ENCODE measurements around the gene PAX8. TPM values are rescaled to one million over a fixed set of nuclear protein-coding genes. Genes with fewer than 3 reads are reported as not detected.

The PAX8 gene
- total and polyA plus RNA-seq, 10 of the 15 experiments (the other 5 are each of a cell fraction or from before 2014, with no cell fraction given) = 0.16 to 2.5 (median 0.97) TPM

DNA sequence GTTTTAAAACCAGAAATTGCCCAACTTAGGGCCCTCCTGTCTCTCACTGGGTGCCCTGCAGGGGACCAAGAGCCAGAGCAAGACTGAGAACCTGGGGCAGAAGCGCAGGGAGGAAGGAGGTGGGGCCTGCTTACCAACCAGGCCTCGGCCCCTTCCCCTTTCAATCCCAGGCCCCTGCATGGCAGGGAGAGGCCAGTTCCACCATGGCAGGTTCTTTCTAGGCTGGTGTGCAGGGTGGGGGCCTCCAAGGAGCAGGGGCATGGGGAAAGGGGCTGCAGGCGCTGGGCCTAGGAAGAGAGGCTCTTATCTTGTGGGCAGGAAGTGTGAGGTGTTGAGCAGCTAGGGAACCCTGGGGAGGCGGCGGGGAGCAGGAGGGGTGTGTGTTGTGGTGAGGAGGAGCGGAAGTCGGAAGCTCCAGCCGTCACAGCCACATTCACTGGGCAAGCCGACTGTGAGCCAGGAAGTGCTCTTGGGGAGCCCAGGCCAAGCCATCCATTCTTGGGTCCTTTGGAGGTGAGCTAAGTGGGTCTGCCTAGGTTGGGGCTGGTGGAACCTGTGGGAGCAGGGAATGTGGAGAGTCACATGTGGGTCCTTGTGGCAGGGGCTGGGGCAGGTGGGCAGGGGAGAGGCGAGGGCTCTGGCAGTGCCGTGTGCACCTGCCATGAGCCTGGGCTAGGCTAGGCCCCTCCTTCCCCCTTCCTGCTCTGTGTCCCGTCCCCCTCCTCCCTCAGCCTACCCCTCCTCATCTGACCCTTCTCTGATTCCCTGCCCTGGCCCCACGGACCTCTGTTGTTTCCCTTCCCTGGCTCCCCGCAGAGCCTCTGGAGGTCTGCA lies 105.0 kb downstream of the PAX8 start, which contains the start of gene PSD4 (continued):
- peak; percentile 83 for TF ChIP-seq IKZF1 (conservative IDR thresholded peaks at IDR 0.05)
- TF ChIP-seq POU2F2 (IDR thresholded peaks at IDR 0.05; ENCODE audit: borderline replicate concordance, low read depth, low read length) = peak; percentile 85; the same call in 2 of the 3 replicates
- TF ChIP-seq MXI1 (IDR thresholded peaks at IDR 0.05; ENCODE audit: low read depth, low read length) = peak; percentile 75
- peak; percentile 53; the same call in 1 of the 2 replicates for TF ChIP-seq ELK1 (IDR thresholded peaks at IDR 0.05; ENCODE audit: low read depth, low read length)
- TF ChIP-seq BMI1 (IDR thresholded peaks at IDR 0.05; ENCODE audit: borderline replicate concordance) = no peak
- TF ChIP-seq ETV6 (conservative IDR thresholded peaks at IDR 0.05 in 1 of 2, IDR thresholded peaks at IDR 0.05 in 1 of 2; ENCODE audit: borderline replicate concordance in 1 of 2, low read depth in 1 of 2) = peak in 1 of 2 experiments; percentile 85; a peak in 2 of 4 replicates
- TF ChIP-seq CTCF (IDR thresholded peaks at IDR 0.05 in 2 of 3, conservative IDR thresholded peaks at IDR 0.05 in 1 of 3; ENCODE audit: control insufficient read depth in 2 of 3, extremely low read depth in 1 of 3, insufficient read depth in 1 of 3, low read depth in 3 of 3, low read length in 3 of 3) = 0 out of 6 replicates have a peak, but pooled peaks of 1 of the 3 experiments have one; percentile 12
- TF ChIP-seq TAF1 (IDR thresholded peaks at IDR 0.05; ENCODE audit: borderline replicate concordance, low read depth, low read length) = peak; percentile 82

All from GM12878 (cell line).